AG09309 (cell line): ENCODE data around the gene NFKB1.

ENCODE experiments used
- DNase-seq: peaks from one replicate; pipeline ENCODE4 v3.0.0-alpha.2; 2010; ENCODE audit warnings: low read depth
- H3K4me3 ChIP-seq: 2 replicates; pipeline ENCODE4 v1.5.1; 2011; ENCODE audit warnings: mild to moderate bottlenecking, low read depth, low read length, moderate library complexity; ENCODE audit not compliant: control insufficient read depth
- TF ChIP-seq, protein P1 (sequence below): IDR thresholded peaks from 2 replicates; pipeline ENCODE4 v1.5.1; 2011; ENCODE audit warnings: mild to moderate bottlenecking, low read depth, low read length, inconsistent platforms; ENCODE audit not compliant: insufficient read depth, control insufficient read depth; ENCODE audit errors: missing control alignments

The NFKB1 gene

DNA sequence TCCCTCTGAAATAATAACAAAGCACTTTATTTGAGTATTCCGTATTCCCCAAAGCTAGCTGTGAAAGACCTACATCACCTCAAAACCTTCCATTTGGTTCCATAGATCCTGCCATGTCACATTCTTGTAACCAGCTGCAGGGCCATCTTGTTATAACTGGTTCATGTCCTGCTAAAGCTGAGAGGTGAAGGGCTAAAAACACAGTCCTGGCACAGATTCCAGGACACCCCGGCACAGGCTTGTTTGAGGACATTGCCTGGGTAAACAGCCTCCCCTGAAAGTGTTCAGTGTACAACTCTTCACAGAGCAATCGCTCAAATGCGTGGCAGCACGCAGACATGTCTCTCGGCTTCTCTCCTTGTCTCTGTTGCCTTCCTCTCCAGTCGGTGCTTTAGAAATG is 130.5 kb downstream of the NFKB1 start:
- DNase-seq, result no peak
- H3K4me3 ChIP-seq, result no peak overlapping the region
- TF ChIP-seq, protein P1, sequence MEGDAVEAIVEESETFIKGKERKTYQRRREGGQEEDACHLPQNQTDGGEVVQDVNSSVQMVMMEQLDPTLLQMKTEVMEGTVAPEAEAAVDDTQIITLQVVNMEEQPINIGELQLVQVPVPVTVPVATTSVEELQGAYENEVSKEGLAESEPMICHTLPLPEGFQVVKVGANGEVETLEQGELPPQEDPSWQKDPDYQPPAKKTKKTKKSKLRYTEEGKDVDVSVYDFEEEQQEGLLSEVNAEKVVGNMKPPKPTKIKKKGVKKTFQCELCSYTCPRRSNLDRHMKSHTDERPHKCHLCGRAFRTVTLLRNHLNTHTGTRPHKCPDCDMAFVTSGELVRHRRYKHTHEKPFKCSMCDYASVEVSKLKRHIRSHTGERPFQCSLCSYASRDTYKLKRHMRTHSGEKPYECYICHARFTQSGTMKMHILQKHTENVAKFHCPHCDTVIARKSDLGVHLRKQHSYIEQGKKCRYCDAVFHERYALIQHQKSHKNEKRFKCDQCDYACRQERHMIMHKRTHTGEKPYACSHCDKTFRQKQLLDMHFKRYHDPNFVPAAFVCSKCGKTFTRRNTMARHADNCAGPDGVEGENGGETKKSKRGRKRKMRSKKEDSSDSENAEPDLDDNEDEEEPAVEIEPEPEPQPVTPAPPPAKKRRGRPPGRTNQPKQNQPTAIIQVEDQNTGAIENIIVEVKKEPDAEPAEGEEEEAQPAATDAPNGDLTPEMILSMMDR, result no peak

DNA sequence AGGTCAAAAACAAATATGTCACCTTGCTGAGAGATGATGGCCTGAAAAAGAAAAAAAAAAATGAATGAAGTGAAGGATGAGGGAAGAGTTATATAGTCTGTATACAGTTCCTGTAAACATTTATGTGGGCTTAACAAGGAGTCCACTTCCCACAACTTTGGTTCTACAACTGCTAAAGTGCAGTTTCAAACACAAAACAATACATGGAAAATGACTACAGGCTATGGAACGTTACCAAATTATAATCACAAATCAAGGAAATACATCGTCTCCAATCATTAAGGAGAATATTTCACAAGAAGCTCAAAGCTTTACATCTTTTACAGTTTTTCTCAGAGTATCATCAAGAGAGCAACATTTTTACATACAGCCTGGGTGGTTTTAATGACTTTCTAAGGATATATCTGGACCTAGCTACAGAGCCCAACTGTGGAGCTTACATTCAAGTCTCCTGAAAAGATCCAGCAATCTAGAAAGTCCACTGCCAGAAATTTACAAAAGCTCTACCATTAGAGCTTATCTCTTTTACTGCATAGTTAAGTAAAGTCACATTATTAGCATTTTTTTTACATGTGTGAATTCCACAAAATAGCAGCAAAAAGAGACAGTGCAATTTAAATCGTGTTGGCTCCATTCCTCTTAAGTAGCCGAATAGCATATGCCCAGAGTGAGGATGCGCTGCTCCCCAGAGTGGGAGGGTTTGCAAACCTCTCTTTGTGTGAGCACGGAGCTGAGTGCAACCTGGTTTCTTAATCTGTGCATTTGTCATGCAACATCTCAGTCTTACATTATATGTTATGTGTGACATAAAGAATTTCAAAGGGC is 131.3 kb downstream of the NFKB1 start:
- DNase-seq, result no peak
- no peak overlapping the region for H3K4me3 ChIP-seq

DNA sequence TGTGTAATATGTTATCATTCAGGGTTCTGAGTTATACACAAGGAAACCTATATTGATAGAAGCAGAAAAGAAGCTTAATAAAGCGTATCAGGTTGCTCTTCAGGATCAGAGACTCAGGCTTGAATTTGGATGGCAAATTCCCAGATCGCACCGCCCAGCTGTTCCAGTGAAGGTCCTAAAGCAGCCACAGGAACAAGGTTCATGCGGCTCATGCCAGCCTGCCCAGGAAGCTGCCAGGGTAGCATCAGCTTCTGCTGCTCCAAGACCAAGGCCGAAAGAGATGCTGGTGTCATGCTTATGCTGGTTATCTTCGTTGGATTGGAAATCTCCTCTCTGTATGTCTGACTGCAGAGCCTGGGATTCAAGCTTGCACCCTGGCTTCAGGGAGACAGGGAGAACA is 131.9 kb downstream of the NFKB1 start:
- DNase-seq, result no peak
- H3K4me3 ChIP-seq, result no peak overlapping the region
- TF ChIP-seq, protein P1, result no peak

More for the DNA sequence above, 131.3 kb downstream of the NFKB1 start:
- TF ChIP-seq, protein P1, result no peak

DNA sequence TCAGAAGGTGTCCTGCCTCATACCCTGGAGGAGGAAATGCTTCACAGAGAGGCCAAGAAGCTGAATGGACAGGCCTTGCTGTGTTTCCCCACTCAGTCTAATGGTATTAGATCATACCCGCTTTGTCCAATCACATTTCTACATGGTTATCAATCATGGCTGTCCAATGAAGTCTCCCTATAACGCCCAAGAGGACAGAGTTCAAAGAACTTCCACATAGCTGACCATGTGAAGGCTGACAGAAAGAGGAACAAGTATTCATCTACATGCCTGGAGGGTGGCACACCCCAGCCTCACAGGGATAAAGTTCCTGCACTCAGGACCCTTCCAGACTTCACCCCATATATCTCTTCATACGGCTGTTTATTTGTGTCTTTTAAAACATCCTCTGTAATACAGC is 136.2 kb downstream of the NFKB1 start:
- no peak overlapping the region for H3K4me3 ChIP-seq
- no peak for DNase-seq
- TF ChIP-seq, protein P1, result no peak

DNA sequence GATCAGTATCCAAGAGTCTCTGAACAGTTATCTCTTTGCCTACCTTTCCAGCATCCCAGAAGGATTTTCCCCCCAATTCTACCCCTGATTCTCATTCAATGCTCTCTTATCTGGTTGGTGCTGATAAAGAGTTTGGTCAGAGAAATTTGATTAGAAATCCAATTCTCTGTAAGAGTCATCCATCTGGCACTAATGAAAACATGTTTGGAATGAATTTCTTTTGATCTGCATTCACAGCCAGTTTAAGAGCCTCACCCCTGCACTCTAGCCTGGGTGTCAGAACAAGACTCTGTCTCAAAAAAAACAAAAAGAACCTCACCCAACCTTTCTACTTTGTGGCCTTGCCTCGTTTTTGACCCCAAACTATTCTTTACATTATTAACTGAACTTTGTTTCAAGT is 137.5 kb downstream of the NFKB1 start:
- DNase-seq, result no peak
- H3K4me3 ChIP-seq, result no peak overlapping the region
- TF ChIP-seq, protein P1, result no peak

DNA sequence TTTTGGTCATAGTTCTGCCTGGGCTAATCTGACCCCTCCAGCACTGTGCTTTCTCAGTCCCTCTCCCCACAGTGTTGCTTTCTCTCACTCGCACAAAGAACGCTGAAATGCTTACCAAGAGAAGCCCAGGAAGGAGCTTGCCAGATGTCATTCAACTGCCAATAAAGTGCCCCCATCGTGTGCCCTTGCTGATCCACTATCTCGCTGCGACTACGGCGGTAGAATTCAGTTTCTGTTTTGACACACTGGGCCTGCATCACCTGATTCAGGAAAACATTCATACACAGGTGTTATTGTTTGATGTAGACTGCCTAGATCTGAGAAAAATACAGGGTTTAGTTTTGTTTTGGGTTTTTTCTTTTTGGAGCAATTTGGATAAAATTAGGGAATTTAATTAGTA is 138.4 kb downstream of the NFKB1 start:
- TF ChIP-seq, protein P1, result no peak
- no peak for DNase-seq
- H3K4me3 ChIP-seq, result no peak overlapping the region

DNA sequence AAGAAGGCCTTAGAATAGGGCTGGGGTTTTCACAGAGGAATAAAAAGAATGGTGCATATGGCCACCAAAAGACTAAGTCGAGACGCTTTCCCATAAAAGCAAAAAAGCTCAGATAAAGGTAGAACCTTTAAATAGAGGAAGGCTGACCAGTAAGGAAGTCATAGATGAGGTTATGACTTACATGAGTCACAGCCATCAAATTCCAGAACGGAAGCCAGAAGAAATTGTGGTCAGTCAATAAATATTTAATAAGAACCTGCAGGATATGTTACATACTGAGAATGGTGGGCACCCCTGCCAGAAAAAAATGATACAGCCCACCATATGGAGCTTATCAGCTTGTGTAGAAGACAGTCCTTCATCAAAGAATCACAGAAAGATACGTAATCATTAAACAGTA is 139.5 kb downstream of the NFKB1 start:
- no peak overlapping the region for H3K4me3 ChIP-seq
- DNase-seq, result peak; percentile 43
- TF ChIP-seq, protein P1, result no peak
